DMS153 treated with DMSO at 0.1 percent for 48 hours (cell line): ENCODE results near the gene PLAC9.
"Not testable (repeated sequence)": the region's sequence is repeated elsewhere in the genome, so short reads cannot be mapped to it uniquely, and the experiment has no call there.

Experiments
- DNase-seq: peaks from one replicate; lab custom pipeline; 2025; ENCODE audit not compliant: unreplicated experiment; lab: John Stamatoyannopoulos, UW

PLAC9 gene

GRCh38 chr10:80132299-80133139, at the start of gene PLAC9:
PLAC9 (plus strand) TSS chr10:80132730; CDS start chr10:80132763, 33 bp downstream.
- no peak for DNase-seq

- DNase-seq = peak; percentile 43
Observed at GRCh38 chr10:80090121-80090520, 42.4 kb upstream of the PLAC9 start.

GRCh38 chr10:80094231-80094630, 38.3 kb upstream of the PLAC9 start:
- DNase-seq = no peak

- not testable (repeated sequence) for DNase-seq
Observed at GRCh38 chr10:80098272-80098671, 34.3 kb upstream of the PLAC9 start.

GRCh38 chr10:80099295-80099694, 33.2 kb upstream of the PLAC9 start:
- not testable (repeated sequence) for DNase-seq

GRCh38 chr10:80100116-80100515, 32.4 kb upstream of the PLAC9 start:
- DNase-seq = no peak

GRCh38 chr10:80100861-80101695, 31.5 kb upstream of the PLAC9 start:
- DNase-seq = no peak

- DNase-seq = peak; percentile 28
Observed at GRCh38 chr10:80104066-80104926, 28.2 kb upstream of the PLAC9 start.

- DNase-seq = no peak
Observed at GRCh38 chr10:80108576-80109239, 23.8 kb upstream of the PLAC9 start.

- DNase-seq = no peak
Observed at GRCh38 chr10:80110986-80111385, 21.5 kb upstream of the PLAC9 start.

- DNase-seq = no peak
Observed at GRCh38 chr10:80118669-80119068, 13.9 kb upstream of the PLAC9 start.

- DNase-seq = no peak
Observed at GRCh38 chr10:80122110-80122710, 10.3 kb upstream of the PLAC9 start.

- no peak for DNase-seq
Observed at GRCh38 chr10:80122746-80123145, 9.8 kb upstream of the PLAC9 start.

GRCh38 chr10:80126876-80127275, 5.7 kb upstream of the PLAC9 start:
- DNase-seq = no peak

- DNase-seq = no peak
Observed at GRCh38 chr10:80131499-80131901, 1.0 kb upstream of the PLAC9 start.

GRCh38 chr10:80133206-80133605, 676 bp downstream of the PLAC9 start:
- DNase-seq = no peak

- not testable (repeated sequence) for DNase-seq
Observed at GRCh38 chr10:80133687-80134086, 1.2 kb downstream of the PLAC9 start.

GRCh38 chr10:80136134-80136571, 3.6 kb downstream of the PLAC9 start:
- DNase-seq = no peak

GRCh38 chr10:80137031-80137862, 4.7 kb downstream of the PLAC9 start:
- no peak for DNase-seq
